Bronchial epithelial cell (primary cell): ENCODE measurements around the gene PITPNM3. TPM values are rescaled to one million over a fixed set of nuclear protein-coding genes. Genes with fewer than 3 reads are reported as not detected.

Source experiments
- DNase-seq: peaks from one replicate; pipeline ENCODE4 v3.0.0-alpha.2; 2010; ENCODE audit warnings: low read depth
- FAIRE-seq: peaks from 2 replicates; lab custom pipeline; 2011; peaks lifted over from hg19 to GRCh38; lab: Jason Lieb, UNC
- H3K27me3 ChIP-seq: 2 replicates; pipeline ENCODE4 v1.5.1; 2011; ENCODE audit warnings: low read length; ENCODE audit not compliant: control insufficient read depth, insufficient read depth
- H3K36me3 ChIP-seq: 2 replicates; pipeline ENCODE4 v1.5.1; 2011; ENCODE audit warnings: low read length; ENCODE audit not compliant: control insufficient read depth, insufficient read depth
- H3K4me3 ChIP-seq: 2 replicates; pipeline ENCODE4 v1.5.1; 2011; ENCODE audit warnings: mild to moderate bottlenecking, low read depth, low read length, control low read depth
- CTCF ChIP-seq: IDR thresholded peaks from 2 replicates; pipeline ENCODE4 v1.5.1; 2011; ENCODE audit warnings: mild to moderate bottlenecking, moderate library complexity, low read length, control low read depth, inconsistent platforms; ENCODE audit not compliant: insufficient read depth, severe bottlenecking
- total RNA-seq: library from RNA; depleted of rRNA; stranded (reverse); fragments of >200 nt; gene quantifications from 2 replicates; pipeline ENCODE4 v1.2.1, GENCODE V29; 2014

The PITPNM3 gene
- total RNA-seq, 1 donor from 2014 or later: 25.0 TPM

GRCh38 chr17:6450926-6451832 lies 105.2 kb downstream of the PITPNM3 start:
- peaks cover 8% of the 10 kb centered on the region for H3K36me3 ChIP-seq
- no peak overlapping the region for H3K4me3 ChIP-seq
- no peaks in the 10 kb centered on the region for H3K27me3 ChIP-seq
- DNase-seq: no peak
- FAIRE-seq: no peak
- no peak for TF ChIP-seq CTCF

DNA sequence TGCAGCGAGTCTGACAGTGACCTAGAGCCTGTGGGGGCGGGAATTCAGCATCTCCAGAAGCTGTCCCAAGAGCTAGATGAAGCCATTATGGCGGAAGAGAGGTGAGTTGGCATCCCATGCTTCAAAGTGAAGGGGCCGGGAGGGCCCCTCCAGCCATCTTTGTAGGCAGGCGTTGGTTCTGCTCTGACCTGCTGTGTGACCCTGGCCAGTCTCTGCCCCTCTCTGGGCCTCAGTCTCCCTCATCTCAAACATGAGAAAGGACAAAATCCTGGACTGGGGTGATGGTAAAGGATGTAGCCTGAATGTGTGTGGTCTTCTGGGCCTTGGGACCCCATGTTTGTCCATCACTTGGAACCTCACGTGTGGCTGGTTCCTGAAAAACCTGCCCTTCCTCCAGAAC lies 107.0 kb downstream of the PITPNM3 start:
- FAIRE-seq (peak; percentile 96), DNase-seq (no peak)
- no peaks in the 10 kb centered on the region for H3K27me3 ChIP-seq
- no peak overlapping the region for H3K4me3 ChIP-seq
- peaks cover 7% of the 10 kb centered on the region for H3K36me3 ChIP-seq
- no peak for TF ChIP-seq CTCF

GRCh38 chr17:6448473-6448872 lies 107.9 kb downstream of the PITPNM3 start:
- TF ChIP-seq CTCF: no peak
- H3K4me3 ChIP-seq: no peak overlapping the region
- no peaks in the 10 kb centered on the region for H3K27me3 ChIP-seq
- no peak for DNase-seq
- H3K36me3 ChIP-seq: peaks cover 5% of the 10 kb centered on the region
- FAIRE-seq: peak; percentile 55

GRCh38 chr17:6446516-6447100 lies 109.7 kb downstream of the PITPNM3 start:
- DNase-seq: no peak
- no peak overlapping the region for H3K4me3 ChIP-seq
- H3K36me3 ChIP-seq: peaks cover 2% of the 10 kb centered on the region
- TF ChIP-seq CTCF: no peak
- no peak for FAIRE-seq
- H3K27me3 ChIP-seq: no peaks in the 10 kb centered on the region

DNA sequence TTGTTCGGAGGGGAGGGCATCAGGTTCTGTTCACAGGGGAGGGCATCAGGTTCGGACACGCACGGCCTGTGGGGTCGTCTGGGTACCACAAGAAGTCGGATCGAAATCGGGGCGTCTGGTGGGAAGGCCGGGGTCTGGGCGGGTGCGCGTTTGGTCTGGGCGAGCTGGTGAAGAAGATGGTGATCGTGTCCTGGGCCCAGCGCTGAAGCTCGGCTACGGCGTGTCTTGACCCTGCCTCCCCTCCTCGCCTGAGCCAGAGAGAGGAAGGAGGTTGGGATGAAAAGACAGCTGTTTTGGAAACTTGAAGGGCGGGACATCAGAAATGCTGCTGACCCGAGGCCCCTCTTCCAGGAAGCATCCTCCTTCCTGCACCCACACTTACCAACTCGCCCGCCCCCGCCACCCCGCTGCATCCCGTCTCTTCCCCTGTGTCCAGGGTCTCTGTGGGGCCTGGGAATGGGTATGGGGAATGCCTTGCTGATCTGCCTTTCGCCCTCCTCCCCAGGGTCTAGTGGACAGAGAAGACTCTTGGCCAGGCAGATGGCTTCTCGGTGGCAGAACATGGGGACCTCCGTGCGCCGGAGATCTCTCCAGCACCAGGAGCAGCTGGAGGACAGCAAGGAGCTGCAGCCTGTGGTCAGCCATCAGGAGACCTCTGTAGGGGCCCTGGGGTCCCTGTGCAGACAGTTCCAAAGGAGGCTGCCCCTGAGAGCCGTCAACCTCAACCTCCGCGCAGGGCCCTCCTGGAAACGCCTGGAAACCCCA lies 111.6 kb downstream of the PITPNM3 start:
- H3K36me3 ChIP-seq: peaks cover 2% of the 10 kb centered on the region
- H3K27me3 ChIP-seq: no peaks in the 10 kb centered on the region
- peak overlapping the region; percentile 50 for H3K4me3 ChIP-seq
- DNase-seq: no peak
- no peak for FAIRE-seq
- TF ChIP-seq CTCF: no peak
